Measurements from ENCODE around the gene KRTAP2-3.
"Not testable (repeated sequence)": the region's sequence is repeated elsewhere in the genome, so short reads cannot be mapped to it uniquely, and the experiment has no call there.

The KRTAP2-3 gene

DNA sequence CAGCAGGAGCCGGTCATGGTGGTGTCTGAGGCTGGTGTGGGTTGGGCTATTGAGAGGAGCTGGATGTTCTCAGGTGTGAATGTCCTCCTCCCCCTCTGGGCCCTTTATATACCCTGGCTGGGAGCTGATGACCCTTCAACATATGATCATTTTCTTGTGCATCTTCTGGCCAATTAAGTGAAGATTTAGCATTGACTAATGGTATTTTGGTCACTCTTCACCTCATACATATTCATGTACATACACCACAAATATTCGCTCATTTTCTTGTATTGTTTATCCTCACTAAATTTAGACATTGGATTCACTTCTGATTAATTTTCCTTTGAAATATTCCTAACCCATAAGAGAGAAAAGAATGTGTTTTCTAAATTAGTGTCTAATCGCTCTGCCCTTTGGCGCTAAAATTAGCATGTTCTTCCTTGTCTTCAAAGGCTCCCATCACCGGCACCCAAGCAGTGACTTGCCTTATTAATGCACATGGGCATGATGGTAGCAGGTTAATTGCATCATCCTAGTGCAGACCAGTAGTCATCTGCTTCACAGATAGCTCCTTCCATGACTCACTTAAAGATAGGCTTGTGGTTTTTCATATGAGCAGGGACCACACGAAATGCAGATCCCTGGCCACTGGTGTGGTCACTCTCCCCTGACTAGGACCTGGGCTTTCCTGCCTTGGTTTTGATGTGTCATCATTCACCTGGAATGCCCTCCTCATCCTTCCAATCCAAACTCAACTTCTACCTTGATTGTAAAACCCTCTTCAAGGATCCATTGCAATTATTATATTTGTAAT is 6.1 kb upstream of the KRTAP2-3 start, which contains the start of gene KRTAP2-4:
TSS of gene KRTAP2-4 (minus strand) at position 51 of the 796 bp plus-strand sequence. CDS start at position 17, 34 bp downstream.
- DNase-seq = no peak

DNA sequence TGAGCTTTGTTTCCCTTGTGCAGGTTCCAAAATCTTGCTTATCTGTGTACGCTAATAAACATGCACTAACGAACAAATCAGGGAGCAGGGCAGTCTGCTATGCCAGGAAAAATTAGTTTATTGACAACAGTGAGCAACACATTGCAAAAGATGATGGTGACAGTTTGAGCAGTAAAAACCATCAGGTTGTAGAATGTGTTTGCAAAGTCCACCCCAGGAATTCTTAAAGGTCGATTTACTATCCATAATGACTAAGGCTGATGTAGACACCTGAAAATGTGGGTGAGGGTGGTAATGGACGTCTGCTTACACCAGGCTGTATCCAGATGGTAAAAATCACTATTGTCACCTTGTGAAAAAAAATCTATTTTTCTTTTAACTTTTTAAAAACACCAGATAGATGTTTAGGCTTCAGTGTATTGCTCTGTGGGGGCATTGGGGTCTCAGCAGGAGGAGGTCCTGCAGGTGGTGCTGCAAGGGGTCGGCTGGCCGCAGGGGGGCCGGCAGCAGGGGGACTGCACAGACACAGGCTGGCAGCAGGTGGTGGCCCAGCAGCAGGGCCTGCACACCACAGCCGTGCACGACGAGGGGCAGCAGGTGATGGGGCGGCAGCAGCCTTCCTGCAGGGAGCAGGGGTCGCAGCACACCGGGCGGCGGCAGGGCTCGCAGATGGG is 5.2 kb upstream of the KRTAP2-3 start:
- not testable (repeated sequence) for DNase-seq

DNA sequence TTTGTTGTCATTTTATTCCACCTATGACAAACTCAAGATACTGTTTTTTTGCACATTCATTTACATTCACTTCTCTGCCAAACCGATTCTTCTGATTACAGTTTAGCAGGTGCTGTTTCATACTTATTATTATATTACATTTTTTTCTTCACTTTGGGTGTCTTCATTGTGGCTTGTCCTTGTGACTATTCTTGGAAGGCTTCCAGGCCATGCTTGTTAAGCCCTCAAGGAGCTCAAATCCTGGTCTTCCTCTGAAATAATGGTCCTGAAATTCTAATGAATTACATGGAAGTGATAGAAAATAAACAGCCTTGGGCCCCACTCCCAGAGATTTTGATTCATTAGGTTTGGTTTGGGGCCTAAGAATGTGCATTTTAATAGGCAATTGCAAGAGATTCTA is 4.4 kb upstream of the KRTAP2-3 start:
- no peak for DNase-seq

DNA sequence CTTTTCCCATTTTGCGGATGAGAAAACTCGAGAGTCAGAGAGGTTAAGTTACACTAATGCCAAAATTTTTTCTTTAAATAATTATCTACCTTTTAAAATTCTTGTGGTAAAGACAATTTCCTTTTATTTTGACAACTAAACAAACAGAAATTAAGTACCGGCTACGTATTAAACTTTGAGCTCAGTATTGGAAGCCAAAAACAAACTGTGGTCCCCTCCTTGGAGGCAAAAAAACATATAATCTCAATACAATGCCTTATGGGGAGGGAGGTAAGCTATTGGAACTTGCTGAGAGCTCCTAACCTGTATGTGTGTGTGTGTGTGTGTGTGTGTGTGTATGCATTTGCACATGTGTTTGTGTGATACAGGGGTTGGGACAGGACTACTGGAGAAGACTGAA is 3.5 kb upstream of the KRTAP2-3 start:
- DNase-seq = no peak

DNA sequence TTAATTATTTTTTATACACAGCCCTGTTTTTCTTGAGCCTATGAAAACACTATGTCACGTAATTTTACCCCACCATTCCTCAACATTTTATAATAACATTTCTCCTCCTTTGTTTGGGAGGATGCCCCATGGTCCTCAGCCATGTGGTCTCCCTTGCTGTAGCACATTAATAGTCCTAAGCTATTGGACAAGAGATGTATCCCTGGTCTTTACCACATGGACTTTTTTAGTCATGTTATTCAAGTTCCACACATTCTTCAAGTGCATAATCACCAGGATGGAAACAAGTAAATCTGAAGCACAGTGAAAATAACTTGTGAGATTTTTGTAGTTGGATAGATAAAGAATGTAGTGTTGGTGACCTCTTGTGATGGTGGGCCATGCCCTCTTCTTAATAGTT is 2.0 kb upstream of the KRTAP2-3 start:
- no peak for DNase-seq

DNA sequence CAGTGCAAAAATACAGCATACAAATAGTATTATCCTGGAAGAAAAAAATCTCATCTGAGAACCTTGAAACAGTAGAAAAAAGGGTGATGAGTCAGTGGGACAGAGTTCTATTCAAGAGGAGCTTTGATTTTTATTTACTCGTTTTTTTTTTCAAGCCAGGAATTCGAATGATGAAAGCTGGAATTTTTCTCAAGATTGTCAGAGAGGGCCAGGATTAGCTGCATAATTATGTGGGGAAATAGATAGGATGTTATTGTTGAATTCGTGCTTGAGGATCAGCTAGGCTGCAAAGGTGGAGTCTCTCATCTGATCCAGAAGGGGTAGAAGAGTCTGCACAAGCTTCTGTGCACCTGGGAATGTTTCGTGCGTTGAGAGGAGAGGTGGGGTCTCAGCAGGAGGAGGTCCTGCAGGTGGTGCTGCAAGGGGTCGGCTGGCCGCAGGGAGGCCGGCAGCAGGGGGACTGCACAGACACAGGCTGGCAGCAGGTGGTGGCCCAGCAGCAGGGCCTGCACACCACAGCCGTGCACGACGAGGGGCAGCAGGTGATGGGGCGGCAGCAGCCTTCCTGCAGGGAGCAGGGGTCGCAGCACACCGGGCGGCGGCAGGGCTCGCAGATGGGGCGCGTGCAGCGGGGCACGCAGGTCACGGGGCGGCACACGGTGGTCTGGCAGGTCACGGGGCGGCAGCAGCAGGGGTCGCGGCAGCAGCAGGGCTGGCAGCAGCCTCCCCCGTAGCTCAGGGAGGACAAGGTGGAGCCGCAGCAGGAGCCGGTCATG is 450 bp downstream of the KRTAP2-3 start:
- not testable (repeated sequence) for DNase-seq

DNA sequence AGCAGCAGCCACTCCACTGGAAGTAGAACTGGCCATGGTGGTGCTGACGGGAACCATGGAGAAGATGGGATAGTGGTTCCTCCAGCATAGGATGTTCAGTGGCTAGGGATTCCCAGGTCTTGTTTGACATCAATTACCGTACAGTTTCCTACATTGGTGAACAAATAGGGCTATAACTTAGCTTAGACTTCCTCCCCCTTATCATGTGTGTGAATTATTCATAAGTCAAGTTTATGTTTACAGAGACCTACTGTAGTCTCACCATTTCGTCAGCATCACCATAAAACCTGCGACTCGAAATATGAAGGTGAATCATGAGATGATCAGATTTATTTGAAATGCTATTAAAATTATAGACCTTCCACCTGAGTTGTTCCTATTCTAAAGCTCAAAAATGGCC is 1.2 kb downstream of the KRTAP2-3 start:
- no peak for DNase-seq

DNA sequence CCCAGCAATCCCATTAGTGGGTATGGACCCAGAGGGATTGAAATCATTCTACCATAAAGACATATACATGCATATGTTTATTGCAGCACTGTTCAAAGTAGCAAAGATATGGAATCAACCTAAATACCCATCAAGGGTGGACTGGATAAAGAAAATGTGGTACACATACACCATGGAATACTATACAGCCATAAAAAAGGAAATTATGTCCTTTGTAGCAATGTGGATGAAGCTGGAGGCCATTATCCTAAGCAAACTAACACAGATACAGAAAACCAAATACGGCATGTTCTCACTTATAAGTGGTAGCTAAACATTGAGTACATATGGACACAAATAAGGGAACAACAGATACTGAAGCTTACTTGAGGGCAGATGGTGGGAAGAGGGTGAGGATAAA is 2.4 kb downstream of the KRTAP2-3 start:
- DNase-seq = no peak

DNA sequence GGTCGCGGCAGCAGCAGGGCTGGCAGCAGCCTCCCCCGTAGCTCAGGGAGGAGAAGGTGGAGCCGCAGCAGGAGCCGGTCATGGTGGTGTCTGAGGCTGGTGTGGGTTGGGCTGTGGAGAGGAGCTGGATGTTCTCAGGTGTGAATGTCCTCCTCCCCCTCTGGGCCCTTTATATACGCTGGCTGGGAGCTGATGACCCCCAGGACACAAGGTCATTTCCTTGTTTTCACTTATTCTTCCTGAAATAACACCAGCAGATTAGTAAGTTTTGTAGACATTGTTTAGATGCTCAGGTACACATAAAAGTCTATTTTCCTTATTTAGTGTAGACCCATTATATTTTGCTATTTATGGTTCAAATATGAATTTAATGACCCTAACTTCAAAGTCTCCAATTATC is 4.8 kb downstream of the KRTAP2-3 start, which contains the start of gene KRTAP2-2:
TSS of gene KRTAP2-2 (minus strand) at position 101 of the 400 bp plus-strand sequence. CDS start at position 82, 19 bp downstream.
- not testable (repeated sequence) for DNase-seq

DNA sequence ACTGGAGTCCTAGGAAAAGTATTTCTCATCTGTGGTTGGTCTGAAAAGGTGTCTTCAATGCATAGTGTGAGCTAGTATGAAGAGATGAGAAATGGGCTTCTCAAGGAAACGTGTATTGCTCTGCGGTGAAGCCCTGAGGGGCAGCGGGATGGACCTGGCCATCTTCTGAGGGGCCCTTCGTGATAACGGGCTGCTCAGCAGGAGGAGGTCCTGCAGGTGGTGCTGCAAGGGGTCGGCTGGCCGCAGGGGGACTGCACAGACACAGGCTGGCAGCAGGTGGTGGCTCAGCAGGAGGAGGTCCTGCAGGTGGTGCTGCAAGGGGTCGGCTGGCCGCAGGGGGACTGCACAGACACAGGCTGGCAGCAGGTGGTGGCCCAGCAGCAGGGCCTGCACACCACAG is 5.4 kb downstream of the KRTAP2-3 start:
- DNase-seq = not testable (repeated sequence)

DNA sequence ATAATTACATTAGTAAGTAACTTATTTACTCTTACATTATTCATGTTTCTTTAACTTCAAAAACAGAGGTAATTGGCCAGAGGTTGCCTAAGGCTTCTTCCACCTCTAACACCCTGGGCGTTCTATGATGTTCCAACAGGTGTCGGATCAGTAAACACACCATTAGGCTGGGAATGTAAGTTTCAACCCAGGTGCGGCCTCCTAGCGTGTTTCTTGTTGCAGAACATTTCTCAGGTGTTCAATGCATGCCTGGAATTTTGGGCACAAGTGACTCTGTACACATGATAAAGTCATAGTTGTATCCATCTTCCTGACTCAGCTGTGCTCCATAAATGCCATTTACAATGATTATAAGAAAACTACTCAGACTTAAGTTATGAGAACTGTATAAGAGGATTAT is 5.9 kb downstream of the KRTAP2-3 start:
- no peak for DNase-seq

DNA sequence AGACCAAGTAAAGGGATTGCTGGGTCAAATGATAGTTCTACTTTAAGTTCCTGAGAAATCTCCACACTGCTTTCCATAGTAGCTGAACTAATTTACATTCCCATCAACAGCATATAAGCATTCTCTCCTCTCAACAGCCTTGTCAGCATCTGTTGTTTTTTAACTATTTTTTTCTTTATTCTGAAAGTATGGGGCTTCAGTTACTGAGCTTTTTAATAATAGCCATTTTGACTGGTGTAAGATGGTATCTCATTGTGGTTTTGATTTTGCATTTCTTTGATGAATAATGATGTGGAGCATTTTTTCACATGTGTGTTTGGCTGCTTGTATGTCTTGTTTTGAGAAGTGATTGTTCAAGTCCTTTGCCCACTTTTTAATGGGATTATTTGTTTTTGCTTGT is 7.3 kb downstream of the KRTAP2-3 start:
- no peak for DNase-seq

DNA sequence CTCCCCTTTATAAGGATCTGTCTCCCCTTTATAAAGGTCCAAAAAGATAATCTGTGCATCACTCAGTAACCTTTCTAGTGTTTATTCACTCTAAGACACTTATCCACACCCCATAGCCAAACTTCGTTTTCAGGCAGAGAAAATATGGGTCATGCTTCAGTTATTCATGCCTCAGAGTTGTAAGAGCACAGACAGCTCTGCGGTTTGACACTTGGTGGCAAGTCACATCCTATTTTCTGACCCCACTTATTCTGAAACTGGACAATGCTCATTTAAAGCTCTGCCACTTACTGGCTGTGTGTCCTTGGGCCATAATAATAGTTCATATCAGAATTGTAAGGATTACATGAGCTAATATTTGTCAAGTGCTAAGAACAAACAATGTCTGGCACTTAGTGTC is 10.8 kb downstream of the KRTAP2-3 start:
- DNase-seq = no peak

DNA sequence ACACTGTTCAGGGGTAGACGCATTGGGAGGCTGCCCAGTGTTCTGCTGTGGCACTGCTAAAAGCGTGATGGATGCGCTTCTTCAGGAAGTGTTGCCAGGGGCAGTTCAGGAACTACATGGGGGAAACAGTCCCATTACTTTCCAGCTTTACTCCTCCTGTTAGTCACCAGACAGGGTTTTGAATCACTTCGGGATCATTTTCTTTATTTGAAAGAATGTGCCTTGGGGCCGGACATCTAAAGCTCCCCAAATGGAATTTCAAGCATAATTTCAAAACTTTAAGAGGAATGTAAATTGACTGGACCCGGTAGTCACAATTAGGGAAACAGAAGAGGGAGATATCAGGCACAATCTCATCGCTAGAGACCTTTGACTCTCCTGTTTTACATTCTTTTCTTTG is 11.5 kb downstream of the KRTAP2-3 start:
- DNase-seq = no peak

DNA sequence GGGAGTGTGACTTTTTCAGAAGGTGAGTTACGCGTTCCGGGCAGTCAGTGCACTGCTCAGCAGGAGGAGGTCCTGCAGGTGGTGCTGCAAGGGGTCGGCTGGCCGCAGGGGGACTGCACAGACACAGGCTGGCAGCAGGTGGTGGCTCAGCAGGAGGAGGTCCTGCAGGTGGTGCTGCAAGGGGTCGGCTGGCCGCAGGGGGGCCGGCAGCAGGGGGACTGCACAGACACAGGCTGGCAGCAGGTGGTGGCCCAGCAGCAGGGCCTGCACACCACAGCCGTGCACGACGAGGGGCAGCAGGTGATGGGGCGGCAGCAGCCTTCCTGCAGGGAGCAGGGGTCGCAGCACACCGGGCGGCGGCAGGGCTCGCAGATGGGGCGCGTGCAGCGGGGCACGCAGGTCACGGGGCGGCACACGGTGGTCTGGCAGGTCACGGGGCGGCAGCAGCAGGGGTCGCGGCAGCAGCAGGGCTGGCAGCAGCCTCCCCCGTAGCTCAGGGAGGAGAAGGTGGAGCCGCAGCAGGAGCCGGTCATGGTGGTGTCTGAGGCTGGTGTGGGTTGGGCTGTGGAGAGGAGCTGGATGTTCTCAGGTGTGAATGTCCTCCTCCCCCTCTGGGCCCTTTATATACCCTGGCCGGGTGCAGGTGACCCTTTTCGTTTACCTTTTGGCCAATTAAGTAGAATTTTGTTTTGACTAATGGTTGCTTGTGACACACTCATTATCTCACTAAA is 13.0 kb downstream of the KRTAP2-3 start, which contains the start of gene KRTAP2-1:
TSS of gene KRTAP2-1 (minus strand) at position 582 of the 731 bp plus-strand sequence. CDS start at position 533, 49 bp downstream.
- not testable (repeated sequence) for DNase-seq

DNA sequence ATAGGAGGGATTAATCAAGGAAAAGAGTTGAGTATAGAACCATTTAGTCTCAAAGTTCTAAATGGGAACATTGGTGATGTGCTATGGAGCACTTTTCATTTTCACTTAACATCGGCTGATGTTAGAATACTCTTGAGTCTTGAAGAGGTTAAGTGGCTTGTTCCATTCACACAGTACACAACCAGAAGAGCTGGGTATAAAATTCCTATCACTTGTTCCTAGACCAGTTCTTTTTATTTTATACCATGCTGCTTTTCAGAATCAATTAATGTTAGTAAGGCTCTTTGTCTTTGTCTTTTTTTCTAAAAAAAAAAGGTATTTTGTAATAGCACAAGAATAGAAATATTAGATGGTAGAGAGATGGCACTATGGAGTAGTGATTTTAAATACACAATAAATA is 17.0 kb downstream of the KRTAP2-3 start:
- no peak for DNase-seq

DNA sequence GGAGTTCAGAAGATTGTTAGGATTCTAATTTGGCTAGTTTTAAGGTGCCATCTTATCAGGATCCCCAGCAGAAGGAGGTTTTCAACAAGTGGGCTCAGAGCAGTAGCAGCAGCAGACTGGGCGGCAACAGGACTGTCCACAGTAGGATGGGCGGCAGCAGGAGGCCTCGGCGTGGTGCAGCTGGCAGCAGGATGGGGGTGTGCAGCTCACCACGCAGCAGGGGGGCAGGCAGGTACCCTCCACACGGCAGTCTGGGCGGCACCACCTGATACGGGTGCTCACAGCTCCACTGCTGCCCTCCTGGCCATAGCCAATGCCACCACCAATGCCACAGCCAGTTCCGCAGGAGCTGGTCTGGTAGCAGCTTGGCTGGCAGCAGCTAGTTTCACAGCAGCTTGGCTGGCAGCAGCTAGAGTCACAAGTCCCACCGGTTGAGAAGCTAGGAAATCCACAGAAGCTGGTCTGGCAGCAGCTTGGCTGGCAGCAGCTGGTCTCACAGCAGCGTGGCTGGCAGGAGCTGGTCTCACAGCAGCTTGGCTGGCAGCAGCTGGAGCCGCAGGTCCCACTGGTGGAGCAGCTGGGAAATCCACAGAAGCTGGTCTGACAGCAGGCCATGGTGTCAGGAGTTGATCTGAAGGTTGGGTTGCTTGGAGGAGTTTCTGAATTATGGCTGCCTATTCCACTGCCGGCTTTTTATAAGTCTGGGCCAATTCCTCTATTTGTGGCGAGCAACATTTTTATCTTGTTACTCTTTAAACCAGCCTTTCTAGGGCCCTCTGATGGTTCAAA is 18.9 kb downstream of the KRTAP2-3 start, which contains the start of gene KRTAP1-1:
TSS of gene KRTAP1-1 (minus strand) at position 668 of the 789 bp plus-strand sequence. CDS start at position 615, 53 bp downstream.
- not testable (repeated sequence) for DNase-seq

DNA sequence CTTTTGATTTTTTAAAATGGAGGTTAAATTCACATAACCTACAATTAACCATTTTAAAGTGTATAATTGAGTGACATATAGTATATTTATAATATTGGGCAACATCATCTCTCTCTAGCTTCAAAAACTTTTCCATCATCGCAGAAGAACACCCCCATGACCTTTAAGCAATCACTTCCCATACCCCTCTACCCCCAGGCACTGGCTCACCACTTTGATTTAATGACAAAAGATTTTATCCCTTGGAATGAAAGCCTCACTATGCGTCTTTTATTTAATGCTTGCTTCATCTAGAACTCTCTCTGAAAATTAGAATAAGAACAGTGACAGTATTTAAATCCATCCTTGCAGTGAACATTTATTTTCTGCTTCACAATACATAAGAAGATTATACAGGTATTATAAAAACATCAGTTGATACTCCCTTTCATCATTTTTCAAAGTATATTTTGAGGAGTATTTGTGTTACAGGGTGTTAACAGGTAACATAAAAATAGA is 22.0 kb downstream of the KRTAP2-3 start:
- DNase-seq = no peak

DNA sequence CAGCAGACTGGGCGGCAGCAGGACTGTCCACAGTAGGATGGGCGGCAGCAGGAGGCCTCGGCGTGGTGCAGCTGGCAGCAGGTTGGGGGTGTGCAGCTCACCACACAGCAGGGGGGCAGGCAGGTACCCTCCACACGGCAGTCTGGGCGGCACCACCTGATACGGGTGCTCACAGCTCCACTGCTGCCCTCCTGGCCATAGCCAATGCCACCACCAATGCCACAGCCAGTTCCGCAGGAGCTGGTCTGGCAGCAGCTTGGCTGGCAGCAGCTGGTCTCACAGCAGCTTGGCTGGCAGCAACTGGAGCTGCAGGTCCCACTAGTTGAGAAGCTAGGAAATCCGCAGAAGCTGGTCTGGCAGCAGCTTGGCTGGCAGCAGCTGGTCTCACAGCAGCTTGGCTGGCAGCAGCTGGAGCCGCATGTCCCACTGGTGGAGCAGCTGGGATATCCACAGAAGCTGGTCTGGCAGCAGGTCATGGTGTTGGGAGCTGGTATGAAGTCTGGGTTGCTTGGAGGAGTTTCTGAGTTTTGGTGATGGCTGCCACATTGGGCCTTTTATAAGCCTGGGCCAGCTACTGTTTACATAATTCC is 25.5 kb downstream of the KRTAP2-3 start, which contains the start of gene KRTAP1-3:
TSS of gene KRTAP1-3 (minus strand) at position 529 of the 590 bp plus-strand sequence. CDS start at position 476, 53 bp downstream.
- DNase-seq = peak in 1 of 2 experiments; percentile 6

DNA sequence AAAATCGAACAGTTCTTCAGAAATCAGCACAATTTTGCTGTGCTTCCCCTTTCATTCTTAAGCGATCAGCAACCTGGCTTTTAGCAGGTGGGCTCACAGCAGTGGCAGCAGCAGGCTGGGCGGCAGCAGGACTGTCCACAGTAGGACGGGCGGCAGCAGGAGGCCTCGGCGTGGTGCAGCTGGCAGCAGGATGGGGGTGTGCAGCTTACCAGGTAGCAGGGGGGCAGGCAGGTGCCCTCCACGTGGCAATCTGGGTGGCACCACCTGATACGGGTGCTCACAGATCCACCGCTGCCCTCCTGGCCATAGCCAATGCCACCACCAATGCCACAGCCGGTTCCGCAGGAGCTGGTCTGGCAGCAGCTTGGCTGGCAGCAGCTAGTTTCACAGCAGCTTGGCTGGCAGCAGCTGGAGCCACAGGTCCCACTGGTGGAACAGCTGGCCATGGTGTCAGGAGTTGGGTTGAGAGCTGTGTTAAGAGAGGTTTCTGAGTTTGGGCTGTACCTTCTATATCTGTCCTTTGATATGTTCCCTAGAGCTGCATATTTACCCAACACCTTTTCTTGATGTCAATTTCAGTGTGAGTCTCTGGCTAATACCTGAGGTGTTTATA is 30.2 kb downstream of the KRTAP2-3 start, which contains the start of gene KRTAP1-4:
TSS of gene KRTAP1-4 (minus strand) at position 563 of the 613 bp plus-strand sequence. CDS start at position 446, 117 bp downstream.
- no peak for DNase-seq
